ENCODE data around the gene AMER1.

DNA sequence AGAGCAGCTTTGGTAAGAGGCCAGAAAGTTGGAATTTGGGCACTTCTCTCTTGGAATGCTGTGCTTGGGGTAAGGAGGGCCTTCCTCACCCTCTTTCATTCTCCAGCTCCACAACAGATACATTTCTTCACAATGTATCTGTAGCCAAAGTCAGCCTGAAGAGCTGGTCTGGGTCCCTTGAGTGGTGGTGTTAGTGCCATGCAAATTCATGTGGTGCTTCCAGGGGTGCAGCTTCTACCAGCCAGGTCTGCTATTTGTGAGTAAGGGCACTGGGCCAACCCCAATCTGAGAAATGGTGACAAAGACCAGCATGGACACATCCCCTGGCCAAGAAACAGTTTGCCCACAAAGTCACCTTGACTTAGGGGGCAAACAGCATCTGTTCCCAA is 17.8 kb downstream of the AMER1 start:
- TF ChIP-seq SRSF1 (IDR thresholded peaks at IDR 0.05; ENCODE audit: low read depth, low read length) (no peak), ELF1 (tag; IDR thresholded peaks at IDR 0.05) (no peak), KLF16 (IDR thresholded peaks at IDR 0.05) (no peak), CAMTA2 (CRISPR knock-in tag; conservative IDR thresholded peaks at IDR 0.05) (no peak), POLR2A (conservative IDR thresholded peaks at IDR 0.05) (no peak), XRCC5 (IDR thresholded peaks at IDR 0.05; ENCODE audit: low read depth, low read length) (no peak), SIX5 (IDR thresholded peaks at IDR 0.05; ENCODE audit: borderline replicate concordance in 1 of 2, insufficient read depth in 1 of 2, low read depth in 1 of 2, low read length in 2 of 2) (no peak), RFX1 (IDR thresholded peaks at IDR 0.05) (no peak), JUN (IDR thresholded peaks at IDR 0.05; ENCODE audit: borderline replicate concordance, low read depth, low read length) (no peak), JUN (CRISPR knock-in tag; IDR thresholded peaks at IDR 0.05; ENCODE audit: borderline replicate concordance) (no peak)
- TF ChIP-seq, protein P1, sequence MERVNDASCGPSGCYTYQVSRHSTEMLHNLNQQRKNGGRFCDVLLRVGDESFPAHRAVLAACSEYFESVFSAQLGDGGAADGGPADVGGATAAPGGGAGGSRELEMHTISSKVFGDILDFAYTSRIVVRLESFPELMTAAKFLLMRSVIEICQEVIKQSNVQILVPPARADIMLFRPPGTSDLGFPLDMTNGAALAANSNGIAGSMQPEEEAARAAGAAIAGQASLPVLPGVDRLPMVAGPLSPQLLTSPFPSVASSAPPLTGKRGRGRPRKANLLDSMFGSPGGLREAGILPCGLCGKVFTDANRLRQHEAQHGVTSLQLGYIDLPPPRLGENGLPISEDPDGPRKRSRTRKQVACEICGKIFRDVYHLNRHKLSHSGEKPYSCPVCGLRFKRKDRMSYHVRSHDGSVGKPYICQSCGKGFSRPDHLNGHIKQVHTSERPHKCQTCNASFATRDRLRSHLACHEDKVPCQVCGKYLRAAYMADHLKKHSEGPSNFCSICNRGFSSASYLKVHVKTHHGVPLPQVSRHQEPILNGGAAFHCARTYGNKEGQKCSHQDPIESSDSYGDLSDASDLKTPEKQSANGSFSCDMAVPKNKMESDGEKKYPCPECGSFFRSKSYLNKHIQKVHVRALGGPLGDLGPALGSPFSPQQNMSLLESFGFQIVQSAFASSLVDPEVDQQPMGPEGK (CRISPR knock-in tag; IDR thresholded peaks at IDR 0.05; ENCODE audit: borderline replicate concordance): no peak
- TF ChIP-seq, protein P2, sequence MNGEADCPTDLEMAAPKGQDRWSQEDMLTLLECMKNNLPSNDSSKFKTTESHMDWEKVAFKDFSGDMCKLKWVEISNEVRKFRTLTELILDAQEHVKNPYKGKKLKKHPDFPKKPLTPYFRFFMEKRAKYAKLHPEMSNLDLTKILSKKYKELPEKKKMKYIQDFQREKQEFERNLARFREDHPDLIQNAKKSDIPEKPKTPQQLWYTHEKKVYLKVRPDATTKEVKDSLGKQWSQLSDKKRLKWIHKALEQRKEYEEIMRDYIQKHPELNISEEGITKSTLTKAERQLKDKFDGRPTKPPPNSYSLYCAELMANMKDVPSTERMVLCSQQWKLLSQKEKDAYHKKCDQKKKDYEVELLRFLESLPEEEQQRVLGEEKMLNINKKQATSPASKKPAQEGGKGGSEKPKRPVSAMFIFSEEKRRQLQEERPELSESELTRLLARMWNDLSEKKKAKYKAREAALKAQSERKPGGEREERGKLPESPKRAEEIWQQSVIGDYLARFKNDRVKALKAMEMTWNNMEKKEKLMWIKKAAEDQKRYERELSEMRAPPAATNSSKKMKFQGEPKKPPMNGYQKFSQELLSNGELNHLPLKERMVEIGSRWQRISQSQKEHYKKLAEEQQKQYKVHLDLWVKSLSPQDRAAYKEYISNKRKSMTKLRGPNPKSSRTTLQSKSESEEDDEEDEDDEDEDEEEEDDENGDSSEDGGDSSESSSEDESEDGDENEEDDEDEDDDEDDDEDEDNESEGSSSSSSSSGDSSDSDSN (IDR thresholded peaks at IDR 0.05; ENCODE audit: borderline replicate concordance in 1 of 2, low read depth in 2 of 2, low read length in 2 of 2): no peak
- TF ChIP-seq, protein P3, sequence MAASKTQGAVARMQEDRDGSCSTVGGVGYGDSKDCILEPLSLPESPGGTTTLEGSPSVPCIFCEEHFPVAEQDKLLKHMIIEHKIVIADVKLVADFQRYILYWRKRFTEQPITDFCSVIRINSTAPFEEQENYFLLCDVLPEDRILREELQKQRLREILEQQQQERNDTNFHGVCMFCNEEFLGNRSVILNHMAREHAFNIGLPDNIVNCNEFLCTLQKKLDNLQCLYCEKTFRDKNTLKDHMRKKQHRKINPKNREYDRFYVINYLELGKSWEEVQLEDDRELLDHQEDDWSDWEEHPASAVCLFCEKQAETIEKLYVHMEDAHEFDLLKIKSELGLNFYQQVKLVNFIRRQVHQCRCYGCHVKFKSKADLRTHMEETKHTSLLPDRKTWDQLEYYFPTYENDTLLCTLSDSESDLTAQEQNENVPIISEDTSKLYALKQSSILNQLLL (CRISPR knock-in tag; IDR thresholded peaks at IDR 0.05; ENCODE audit: borderline replicate concordance): no peak
- TF ChIP-seq, protein P4, sequence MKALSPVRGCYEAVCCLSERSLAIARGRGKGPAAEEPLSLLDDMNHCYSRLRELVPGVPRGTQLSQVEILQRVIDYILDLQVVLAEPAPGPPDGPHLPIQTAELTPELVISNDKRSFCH (CRISPR knock-in tag; IDR thresholded peaks at IDR 0.05): no peak
- TF ChIP-seq, protein P4 (tag; IDR thresholded peaks at IDR 0.05): no peak

Measured in K562 (cell line).